HFF-Myc (cell line): Measurements from ENCODE around the gene MYBPHL.

Source experiments
- DNase-seq: peaks from one replicate; pipeline ENCODE4 v3.0.0-alpha.2; 2011; ENCODE audit warnings: low read depth; ENCODE audit errors: extremely low read depth
- H3K4me3 ChIP-seq: replicated peaks from 2 replicates; pipeline ENCODE4 v1.5.1; 2011; ENCODE audit warnings: low read depth, mild to moderate bottlenecking, control low read depth, low read length
- CTCF ChIP-seq: IDR thresholded peaks from 2 replicates; pipeline ENCODE4 v1.5.1; 2012; ENCODE audit warnings: mild to moderate bottlenecking, low read depth, low read length, control low read depth; ENCODE audit errors: missing control alignments

Gene MYBPHL

GRCh38 chr1:109247401-109248365 lies 59.1 kb downstream of the MYBPHL start:
- H3K4me3 ChIP-seq = no peak overlapping the region
- DNase-seq = no peak
- no peak for TF ChIP-seq CTCF

GRCh38 chr1:109246141-109246551 lies 60.7 kb downstream of the MYBPHL start:
- no peak for TF ChIP-seq CTCF
- DNase-seq = no peak
- H3K4me3 ChIP-seq = no peak overlapping the region

GRCh38 chr1:109243860-109244552 lies 62.8 kb downstream of the MYBPHL start:
- DNase-seq = no peak
- no peak overlapping the region for H3K4me3 ChIP-seq
- TF ChIP-seq CTCF = no peak

- no peak for DNase-seq
- H3K4me3 ChIP-seq = no peak overlapping the region
- no peak for TF ChIP-seq CTCF
Measured at GRCh38 chr1:109243221-109243620, 63.6 kb downstream of the MYBPHL start.

GRCh38 chr1:109242387-109242786 lies 64.4 kb downstream of the MYBPHL start:
- no peak for DNase-seq
- no peak overlapping the region for H3K4me3 ChIP-seq
- TF ChIP-seq CTCF = no peak
